Amygdala (tissue), 56 donors: ENCODE data around the gene ZNF865.

Experiments used
- DNase-seq, 56 donors: peaks; one replicate each; lab custom pipeline; 2025; lab: John Stamatoyannopoulos, UW

Gene ZNF865

DNA sequence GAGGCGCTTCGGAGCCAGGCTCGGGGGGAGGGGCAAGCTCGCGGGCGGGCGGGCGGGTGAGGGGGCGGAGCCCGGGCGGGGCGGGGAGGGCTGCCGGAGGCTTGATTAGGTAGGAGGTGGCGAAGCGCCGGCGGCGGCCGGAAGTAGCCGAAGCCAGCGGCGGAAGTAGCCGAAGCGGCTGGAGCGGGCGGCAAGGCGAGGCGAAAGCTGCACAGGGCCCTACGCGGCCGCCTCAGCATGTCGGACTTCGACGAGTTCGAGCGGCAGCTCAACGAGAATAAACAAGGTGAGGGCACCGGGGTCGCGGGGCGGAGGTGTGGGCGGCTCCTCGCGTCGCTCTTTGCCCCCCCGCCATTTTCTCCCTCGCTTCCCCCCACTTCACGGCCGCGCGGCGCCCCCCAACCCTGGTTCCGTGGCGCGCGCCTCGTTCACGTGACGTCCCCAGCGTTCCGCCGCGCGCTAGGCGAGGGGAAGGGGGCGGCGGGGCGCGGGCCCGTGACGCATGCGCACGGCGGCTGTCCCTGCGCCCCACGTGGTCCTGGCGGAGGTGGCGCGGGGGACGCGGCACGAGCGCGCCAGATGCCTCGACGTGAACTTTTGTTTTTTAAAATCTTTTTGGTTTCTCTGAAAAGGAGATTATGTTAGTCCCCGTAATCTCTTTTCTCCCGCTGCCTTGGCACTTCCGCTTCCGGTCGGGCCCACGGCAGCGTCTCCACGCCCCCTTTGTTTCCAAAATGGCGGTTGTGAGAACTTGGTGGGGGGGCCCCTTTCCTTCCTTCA is 49.6 kb downstream of the ZNF865 start, which contains the start of gene U2AF2:
U2AF2 (plus strand) TSS at position 168 of the 780 bp plus-strand sequence; CDS start at position 238, 70 bp downstream.
- peak in 53 of 56 donors; percentile 50 to 99 (median 94) for DNase-seq

DNA sequence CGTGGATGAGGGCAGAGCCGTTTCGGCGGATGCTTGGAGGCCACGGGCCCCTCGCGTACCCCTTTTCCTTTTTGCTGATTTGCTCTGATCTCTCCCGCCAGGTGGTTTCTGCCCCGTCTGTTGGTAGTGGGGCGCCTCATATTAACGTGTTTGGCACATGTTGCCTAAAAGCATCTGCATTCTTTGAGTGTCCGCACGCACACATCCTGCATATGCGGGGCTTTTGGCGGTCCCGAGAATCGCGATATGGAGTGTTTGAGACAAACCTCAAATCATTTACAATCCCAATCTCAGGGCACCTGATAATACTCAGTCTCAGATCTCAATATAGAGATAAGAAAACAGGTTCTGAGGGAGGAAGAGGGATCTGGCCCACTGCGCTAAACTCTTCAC is 50.2 kb downstream of the ZNF865 start:
- DNase-seq: peak in 1 of 56 donors; percentile 55

DNA sequence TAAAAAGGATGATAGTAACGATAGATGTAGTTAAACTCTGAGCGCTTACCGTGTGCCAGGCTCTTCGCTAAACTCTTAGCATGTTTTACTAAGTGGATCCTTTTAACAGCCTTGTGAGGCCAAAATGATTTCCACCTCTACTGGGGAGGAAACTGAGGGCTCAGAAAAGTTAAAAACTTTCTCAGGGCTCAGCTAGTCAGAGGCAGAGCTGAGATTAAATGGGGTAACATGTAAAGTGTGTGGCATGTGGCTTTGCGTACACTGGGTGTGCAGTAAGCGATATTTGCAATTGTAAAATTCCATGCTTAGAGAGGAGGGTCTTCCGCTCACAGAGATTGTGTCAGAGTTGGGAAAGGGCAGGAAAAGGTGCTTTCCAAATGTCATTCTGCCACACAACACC is 51.1 kb downstream of the ZNF865 start:
- no peak for DNase-seq

- DNase-seq: no peak
Measured at GRCh38 chr19:55656988-55657747, 51.7 kb downstream of the ZNF865 start.

DNA sequence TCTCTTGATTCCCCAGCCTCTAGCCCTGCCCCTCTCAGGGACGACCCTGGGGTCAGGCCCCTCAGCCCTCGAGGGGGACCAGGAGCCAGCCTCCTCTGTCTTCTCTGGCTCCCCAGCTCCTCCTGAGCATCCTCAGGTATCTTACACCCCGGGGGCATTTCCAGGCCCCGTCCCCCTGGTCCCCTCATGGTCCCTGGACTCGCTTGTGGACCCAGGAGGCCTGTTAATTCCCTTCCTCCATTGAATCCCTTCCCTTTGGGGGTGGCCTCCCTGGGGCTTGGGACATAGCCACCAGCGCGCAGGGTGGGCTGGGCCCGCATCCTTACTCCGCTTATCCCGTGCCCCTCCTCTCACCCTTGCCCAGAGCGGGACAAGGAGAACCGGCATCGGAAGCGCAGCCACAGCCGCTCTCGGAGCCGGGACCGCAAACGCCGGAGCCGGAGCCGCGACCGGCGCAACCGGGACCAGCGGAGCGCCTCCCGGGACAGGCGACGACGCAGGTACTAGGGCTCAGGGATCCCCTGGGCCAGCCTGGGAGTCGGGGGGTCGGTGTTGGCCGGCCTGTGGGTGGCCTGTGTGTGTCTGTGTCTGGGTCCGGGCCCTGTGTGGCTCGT is 53.5 kb downstream of the ZNF865 start:
- no peak for DNase-seq

- no peak for DNase-seq
Measured at GRCh38 chr19:55659822-55660221, 54.4 kb downstream of the ZNF865 start.

- DNase-seq: no peak
Measured at GRCh38 chr19:55660404-55660803, 55.0 kb downstream of the ZNF865 start.

DNA sequence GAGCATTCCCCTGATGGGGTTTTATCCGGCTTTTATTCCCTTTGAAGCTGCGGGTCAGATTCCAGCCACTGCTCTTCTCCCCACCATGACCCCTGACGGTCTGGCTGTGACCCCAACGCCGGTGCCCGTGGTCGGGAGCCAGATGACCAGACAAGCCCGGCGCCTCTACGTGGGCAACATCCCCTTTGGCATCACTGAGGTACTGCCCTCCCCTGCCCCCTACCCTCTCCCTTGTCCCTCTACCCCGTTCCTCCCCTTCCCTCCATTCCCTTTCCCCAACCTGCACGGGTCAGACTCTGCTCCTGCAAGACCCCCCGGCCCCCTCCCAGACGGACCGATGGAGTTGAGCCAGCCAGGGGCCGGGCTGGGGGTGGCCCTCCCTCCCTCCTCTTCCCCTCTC is 55.5 kb downstream of the ZNF865 start:
- DNase-seq: no peak

- DNase-seq: no peak
Measured at GRCh38 chr19:55661826-55662225, 56.4 kb downstream of the ZNF865 start.

DNA sequence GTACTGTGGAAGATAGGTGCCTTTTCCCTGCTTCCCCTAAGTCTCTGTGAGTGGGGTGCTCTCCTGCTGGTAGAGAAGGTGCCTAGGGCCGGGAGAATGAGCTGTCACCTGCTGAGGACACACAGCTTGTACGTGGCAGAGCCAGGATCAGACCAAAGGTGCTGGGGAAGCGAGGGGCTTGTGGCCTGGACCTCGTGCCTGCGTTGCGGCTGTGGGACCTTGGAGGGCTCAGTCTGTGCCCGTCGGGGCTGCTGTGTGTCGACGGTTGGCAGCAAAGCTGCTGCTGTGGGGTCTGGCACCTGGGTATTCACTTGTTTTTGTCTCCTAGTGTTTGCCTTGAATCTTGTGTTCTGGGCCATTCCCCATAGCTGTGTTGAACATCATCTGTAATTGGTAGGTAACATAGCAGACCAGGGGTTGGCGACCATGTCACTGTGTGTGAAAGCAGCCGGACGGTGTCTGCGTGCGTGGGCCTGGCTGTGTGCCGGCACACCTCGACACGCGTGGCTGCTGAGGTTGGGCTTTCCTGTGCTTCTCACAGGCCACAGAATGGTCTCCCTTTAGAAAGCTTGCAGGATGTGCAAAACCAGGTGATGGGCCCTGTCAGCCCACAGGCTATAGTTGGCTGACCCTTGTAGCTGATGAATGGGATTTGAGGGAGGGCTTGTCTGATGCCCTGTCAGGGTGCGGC is 58.5 kb downstream of the ZNF865 start:
- no peak for DNase-seq

DNA sequence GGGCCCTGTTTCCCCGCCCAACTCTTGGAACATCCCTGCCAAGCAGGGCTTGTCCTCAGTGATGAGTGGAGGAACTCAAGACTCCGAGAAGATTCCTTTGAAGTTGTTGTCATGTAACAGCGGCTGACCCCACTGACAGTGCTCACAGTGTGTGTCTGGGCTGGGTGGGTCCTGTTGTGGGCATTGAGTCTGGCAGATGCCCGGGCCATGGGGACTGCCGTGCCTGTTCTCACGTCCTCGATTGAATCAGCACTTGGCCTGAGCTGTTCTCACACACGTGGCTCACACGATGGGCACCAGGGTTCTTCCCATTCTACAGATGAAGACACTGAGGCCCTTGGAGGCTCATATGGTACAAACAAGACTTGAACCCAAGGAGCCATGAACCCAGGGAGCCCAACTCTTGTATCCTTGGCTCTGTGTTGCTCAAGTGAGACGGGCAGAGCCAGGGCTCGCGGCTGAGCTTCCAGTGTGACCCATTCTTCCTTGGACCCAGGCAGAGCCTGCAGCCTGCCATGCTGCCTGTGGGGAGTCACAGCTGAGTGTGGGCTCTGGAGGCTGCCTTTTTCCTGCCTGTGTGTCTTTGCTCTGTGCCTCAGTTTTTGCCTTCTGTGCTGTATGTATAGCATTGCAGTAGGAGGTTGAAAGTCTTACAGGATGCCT is 61.0 kb downstream of the ZNF865 start:
- no peak for DNase-seq
